Measurements from ENCODE around the gene NEXN. TPM values are rescaled to one million over a fixed set of nuclear protein-coding genes. Genes with fewer than 3 reads are reported as not detected.
"Not testable (repeated sequence)": the region's sequence is repeated elsewhere in the genome, so short reads cannot be mapped to it uniquely, and the experiment has no call there.

NEXN gene
- total RNA-seq, 2 experiments from 2014 or later: 1.7 to 1.9 TPM

DNA sequence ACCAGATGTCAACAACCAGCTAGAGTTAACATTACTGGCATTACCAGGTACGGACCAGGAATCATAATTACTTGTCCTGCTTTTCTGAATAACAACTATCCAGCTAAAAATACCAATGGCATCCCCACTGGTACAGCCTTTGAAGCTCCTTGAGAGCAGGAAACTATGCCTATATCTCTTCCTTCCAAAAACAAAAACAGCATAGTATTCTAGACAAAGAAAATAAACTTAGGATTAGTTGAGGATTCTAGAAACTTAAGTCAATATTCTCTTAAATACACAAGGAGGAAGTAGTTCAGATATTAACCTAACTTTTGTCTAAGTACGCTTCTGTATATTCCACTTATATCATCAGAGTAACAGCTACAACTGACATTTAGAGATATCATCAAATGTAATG, 87.5 kb downstream of the NEXN start:
- Mint-ChIP-seq H3K9me3 (no peaks in the 10 kb centered on the region), H3K4me1 (ENCODE audit: low read depth) (peaks cover 50% of the 10 kb centered on the region), H3K4me3 (no peak overlapping the region), H3K36me3 (ENCODE audit: low read depth) (peaks cover 30% of the 10 kb centered on the region), H3K27me3 (ENCODE audit: low read depth) (no peaks in the 10 kb centered on the region), H3K27ac (peak overlapping the region; percentile 85)
- intact Hi-C loops (cut with micrococcal nuclease): loop anchor here (1.0 to 5.0 kb wide), 6 partner anchors 10 to 1689 kb away; partner anchors contain the start of genes AK5 and IFI44
- CTCF ChIA-PET: interaction anchor here (0.5 to 2.0 kb wide), 9 partner anchors 11 to 169 kb away, joined by 3 to 13 read pairs (median 4); partner anchors contain the start of gene DNAJB4
- no peak for DNase-seq

DNA sequence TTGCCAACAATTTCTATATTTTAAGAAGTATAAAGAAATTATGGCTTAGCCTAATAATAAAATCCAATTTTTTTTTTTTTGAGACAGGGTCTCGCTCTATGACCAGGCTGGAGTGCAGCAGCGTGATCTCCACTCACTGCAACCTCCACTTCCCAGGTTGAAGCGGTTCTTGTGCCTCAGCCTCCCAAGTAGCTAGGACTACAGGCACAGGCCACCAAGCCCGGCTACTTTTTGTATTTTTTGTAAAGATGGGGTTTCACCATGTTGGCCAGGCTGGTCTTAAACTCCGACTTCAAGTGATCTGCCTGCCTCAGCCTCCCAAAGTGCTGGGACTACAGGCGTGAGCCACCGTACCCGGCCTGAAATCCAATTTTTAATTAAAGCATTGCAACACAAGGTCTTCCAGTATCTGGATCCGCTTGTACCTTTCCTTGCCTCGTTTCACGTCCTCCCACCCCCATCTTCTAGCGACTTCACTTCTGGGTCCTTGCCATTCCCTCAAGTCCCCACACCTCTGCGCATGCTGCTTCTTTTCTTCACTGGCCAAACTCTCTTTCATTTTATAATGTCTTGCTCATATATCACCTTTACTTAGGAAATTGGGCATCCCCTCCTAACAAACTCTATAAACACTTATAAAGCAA, 88.1 kb downstream of the NEXN start:
- Mint-ChIP-seq H3K4me1 (ENCODE audit: low read depth) (peaks cover 50% of the 10 kb centered on the region), H3K27ac (no peak overlapping the region), H3K36me3 (ENCODE audit: low read depth) (peaks cover 28% of the 10 kb centered on the region), H3K9me3 (no peaks in the 10 kb centered on the region), H3K4me3 (no peak overlapping the region), H3K27me3 (ENCODE audit: low read depth) (no peaks in the 10 kb centered on the region)
- intact Hi-C loops (cut with micrococcal nuclease): loop anchor here (5.0 kb wide), 4 partner anchors 539 to 1689 kb away; partner anchors contain the start of genes AK5 and IFI44
- CTCF ChIA-PET: interaction anchor here (0.7 to 2.0 kb wide), 6 partner anchors 11 to 168 kb away, joined by 4 to 13 read pairs (median 6); partner anchors contain the start of gene DNAJB4
- DNase-seq: peak; percentile 11

DNA sequence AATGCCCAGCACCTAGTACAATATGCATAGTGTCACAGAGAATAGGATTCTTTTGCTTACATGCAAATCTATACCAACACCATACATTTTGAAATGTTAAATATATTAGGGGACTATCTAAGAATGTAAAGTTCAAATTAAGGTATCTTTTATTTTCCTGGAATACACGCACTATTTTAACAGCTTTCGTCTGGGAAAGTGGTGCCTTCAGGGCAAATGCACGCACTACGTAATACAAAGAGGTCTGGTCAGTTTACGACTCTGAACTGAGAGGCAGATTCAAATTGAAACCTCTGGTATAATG, 89.5 kb downstream of the NEXN start:
- Mint-ChIP-seq H3K4me1 (ENCODE audit: low read depth) (peaks cover 43% of the 10 kb centered on the region), H3K9me3 (no peaks in the 10 kb centered on the region), H3K27ac (no peak overlapping the region), H3K4me3 (no peak overlapping the region), H3K36me3 (ENCODE audit: low read depth) (peaks cover 22% of the 10 kb centered on the region), H3K27me3 (ENCODE audit: low read depth) (no peaks in the 10 kb centered on the region)
- intact Hi-C loops (cut with micrococcal nuclease): loop anchor here (1.0 to 5.0 kb wide), 11 partner anchors 27 to 1691 kb away; partner anchors contain the start of genes AK5, IFI44 and PIGK
- CTCF ChIA-PET: interaction anchor here (1.1 to 1.7 kb wide), 3 partner anchors 28 to 137 kb away, joined by 3 to 7 read pairs (median 5); no protein-coding TSS in a partner anchor
- no peak for DNase-seq

DNA sequence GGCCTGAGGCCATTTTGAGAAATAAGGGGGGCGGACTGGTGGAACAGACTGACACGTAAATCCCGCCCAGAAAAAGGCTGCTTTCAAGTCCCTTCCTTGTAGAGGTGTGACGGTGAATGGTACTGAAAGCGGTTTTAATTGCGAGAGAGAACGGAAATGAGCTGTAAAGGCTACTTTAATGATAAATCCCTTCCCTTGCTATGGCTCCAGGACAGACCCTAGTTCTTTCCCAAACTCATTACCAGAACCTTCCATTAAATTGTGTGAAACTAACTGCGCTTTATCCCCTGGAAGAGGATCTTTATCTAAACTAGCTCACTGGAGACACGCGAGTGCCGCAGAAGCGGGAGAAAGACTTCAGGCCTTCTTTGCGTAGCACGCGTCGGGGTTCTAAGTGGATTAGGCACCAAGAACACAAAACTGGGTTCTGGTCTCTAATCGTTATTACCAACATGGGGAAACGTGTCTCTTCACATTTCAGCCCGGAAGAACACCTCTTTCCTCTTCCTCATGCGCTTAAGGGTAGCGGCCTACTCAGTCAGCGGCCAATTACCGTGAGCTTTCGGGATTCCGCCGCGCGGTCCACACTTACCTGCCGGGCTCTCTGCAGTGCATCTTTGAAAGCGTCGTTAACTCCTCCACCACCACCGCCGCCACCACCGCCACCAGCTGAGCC, 90.0 kb downstream of the NEXN start:
- H3K4me1 Mint-ChIP-seq (ENCODE audit: low read depth): peaks cover 45% of the 10 kb centered on the region
- H3K4me3 Mint-ChIP-seq: no peak overlapping the region
- no peak overlapping the region for H3K27ac Mint-ChIP-seq
- H3K27me3 Mint-ChIP-seq (ENCODE audit: low read depth): no peaks in the 10 kb centered on the region
- no peaks in the 10 kb centered on the region for H3K9me3 Mint-ChIP-seq
- H3K36me3 Mint-ChIP-seq (ENCODE audit: low read depth): peaks cover 21% of the 10 kb centered on the region
- peak; percentile 89 for DNase-seq
- intact Hi-C loops (cut with micrococcal nuclease): loop anchor here (1.0 to 5.0 kb wide), 11 partner anchors 27 to 1691 kb away; partner anchors contain the start of genes AK5, IFI44 and PIGK
- CTCF ChIA-PET: interaction anchor here (0.9 to 1.7 kb wide), 4 partner anchors 28 to 295 kb away, joined by 3 to 7 read pairs (median 4); partner anchors contain the start of gene ZZZ3

DNA sequence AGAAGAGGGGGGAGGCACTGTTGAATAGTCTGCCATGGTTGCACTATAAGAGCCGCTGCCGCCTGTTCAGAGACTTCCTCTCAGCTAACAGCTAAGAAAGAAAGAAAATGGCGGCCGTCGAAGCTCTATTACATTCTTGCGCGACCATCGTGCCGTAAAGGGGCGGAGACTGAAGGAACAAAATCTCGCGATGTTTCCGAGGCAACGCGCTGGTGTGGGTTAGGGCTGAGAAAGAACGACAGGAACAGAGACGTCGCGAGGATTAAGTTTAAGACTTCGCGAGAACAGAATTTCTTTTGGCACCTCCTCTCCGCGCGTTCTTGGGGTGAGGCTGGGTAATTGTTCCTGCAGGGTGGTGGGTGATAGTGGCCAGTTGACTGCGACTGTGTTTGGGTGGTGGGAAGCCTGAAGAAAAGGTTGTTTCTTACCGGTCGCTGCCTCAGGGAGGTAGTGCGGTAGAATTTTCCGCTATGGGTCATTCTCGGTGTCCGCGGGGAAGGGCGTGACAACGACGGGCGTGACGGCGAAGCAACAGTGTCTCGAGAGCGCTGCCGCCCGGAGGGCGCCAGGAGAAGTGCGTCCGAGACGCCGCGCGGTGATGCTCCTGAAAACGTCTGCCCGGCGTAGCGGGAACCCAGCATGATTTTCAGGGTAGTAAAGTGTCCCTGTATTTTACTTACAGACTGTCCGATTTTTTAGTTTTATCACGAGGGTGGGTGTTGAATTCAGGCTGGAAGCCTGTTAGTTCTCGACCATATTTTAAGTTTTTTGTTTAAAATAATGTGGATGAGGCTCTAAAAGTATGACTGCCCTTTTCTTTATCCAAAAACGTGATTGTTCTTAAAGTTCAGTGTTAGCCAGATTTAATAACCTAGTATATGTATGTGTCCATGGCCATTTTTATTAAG, 90.8 kb downstream of the NEXN start, which contains the start of gene FUBP1:
TSS of gene FUBP1 (minus strand) at position 104 of the 908 bp plus-strand sequence. CDS start at position 36, 68 bp downstream.
- peaks cover 21% of the 10 kb centered on the region for H3K36me3 Mint-ChIP-seq (ENCODE audit: low read depth)
- intact Hi-C loops (cut with micrococcal nuclease): loop anchor here (1.0 to 5.0 kb wide), 17 partner anchors 25 to 1692 kb away; partner anchors contain the start of genes AK5, DNAJB4, IFI44 and IFI44L
- peaks cover 47% of the 10 kb centered on the region for H3K4me1 Mint-ChIP-seq (ENCODE audit: low read depth)
- DNase-seq: peak; percentile 99
- CTCF ChIA-PET: interaction anchor here (0.9 to 2.4 kb wide), 4 partner anchors 27 to 296 kb away, joined by 4 to 9 read pairs (median 6); partner anchors contain the start of gene ZZZ3
- no peak within 1 kb of the TSS for H3K27ac Mint-ChIP-seq
- H3K9me3 Mint-ChIP-seq: no peaks in the 10 kb centered on the region
- H3K27me3 Mint-ChIP-seq (ENCODE audit: low read depth): no peaks in the 10 kb centered on the region
- H3K4me3 Mint-ChIP-seq: no peak within 1 kb of the TSS

DNA sequence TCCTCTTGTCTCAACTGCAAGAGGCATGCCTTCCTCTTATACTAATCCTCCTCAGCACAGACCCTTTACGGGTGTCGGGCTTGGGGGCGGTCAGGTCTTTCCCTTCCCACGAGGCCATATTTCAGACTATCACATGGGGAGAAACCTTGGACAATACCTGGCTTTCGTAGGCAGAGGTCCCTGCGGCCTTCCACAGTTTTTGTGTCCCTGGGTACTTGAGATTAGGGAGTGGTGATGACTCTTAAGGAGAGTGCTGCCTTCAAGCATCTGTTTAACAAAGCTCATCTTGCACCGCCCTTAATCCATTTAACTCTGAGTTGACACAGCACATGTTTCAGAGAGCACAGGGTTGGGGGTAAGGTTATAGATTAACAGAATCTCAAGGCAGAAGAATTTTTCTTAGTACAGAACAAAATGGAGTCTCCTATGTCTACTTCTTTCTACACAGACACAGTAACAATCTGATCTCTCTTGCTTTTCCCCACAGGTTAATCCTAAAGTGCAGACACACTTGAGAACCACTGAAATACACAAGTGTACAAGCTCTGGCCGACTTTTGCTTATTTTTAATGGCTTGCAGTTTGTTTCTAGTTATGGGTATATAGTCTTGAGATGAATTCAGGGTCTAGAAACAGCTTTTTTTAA, 95.0 kb downstream of the NEXN start:
- H3K4me3 Mint-ChIP-seq; CTCF ChIA-PET; H3K27ac Mint-ChIP-seq; H3K36me3 Mint-ChIP-seq (ENCODE audit: low read depth); intact Hi-C loops (cut with micrococcal nuclease); H3K9me3 Mint-ChIP-seq; DNase-seq; H3K27me3 Mint-ChIP-seq (ENCODE audit: low read depth): not testable (repeated sequence)
- peaks cover 52% of the 10 kb centered on the region for H3K4me1 Mint-ChIP-seq (ENCODE audit: low read depth)

DNA sequence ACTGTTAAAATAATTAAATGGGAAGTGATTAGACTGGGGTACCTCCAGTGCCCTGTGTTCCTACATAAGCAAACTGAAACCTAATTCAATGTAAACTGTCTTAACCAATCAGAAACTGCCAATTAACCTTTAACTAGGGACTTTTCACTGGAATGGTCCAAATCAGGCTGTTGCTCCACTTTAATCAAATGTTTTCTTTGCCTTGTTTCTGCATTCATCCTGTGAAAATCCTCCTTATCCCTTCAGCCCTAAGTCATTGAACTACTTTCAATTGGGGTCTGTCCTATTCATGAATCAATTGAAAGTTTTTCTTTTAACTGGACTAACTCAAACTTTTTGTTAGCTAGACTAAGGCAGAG, 95.6 kb downstream of the NEXN start:
- Mint-ChIP-seq H3K9me3 (no peaks in the 10 kb centered on the region), H3K27me3 (ENCODE audit: low read depth) (no peaks in the 10 kb centered on the region), H3K4me1 (ENCODE audit: low read depth) (peaks cover 53% of the 10 kb centered on the region), H3K27ac (no peak overlapping the region), H3K36me3 (ENCODE audit: low read depth) (peaks cover 9% of the 10 kb centered on the region), H3K4me3 (no peak overlapping the region)
- intact Hi-C loops (cut with micrococcal nuclease): no loop called here
- no peak for DNase-seq
- CTCF ChIA-PET: no interaction called here

DNA sequence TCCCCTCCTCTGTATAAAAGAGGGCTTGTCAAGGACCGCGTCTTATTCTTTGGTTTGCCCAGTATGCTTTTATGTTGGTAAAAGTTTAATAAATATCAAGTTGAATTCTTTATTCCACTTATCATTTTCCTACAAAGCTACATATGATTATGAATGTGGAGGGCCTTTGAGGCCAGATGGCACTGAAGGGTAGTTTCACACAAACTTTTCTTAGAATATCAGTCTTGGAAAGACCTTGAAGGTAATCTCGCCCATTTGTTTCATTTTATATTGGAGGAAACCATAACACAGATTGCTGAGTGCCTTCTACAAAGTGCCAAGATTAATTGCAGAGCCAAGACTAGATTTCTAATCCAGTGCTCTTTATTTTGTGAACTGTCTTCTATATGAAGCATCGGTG, 96.2 kb downstream of the NEXN start:
- Mint-ChIP-seq H3K27me3 (ENCODE audit: low read depth) (no peaks in the 10 kb centered on the region), H3K4me1 (ENCODE audit: low read depth) (peaks cover 55% of the 10 kb centered on the region), H3K27ac (no peak overlapping the region), H3K9me3 (no peaks in the 10 kb centered on the region), H3K36me3 (ENCODE audit: low read depth) (peaks cover 9% of the 10 kb centered on the region), H3K4me3 (no peak overlapping the region)
- intact Hi-C loops (cut with micrococcal nuclease): no loop called here
- CTCF ChIA-PET: no interaction called here
- no peak for DNase-seq

DNA sequence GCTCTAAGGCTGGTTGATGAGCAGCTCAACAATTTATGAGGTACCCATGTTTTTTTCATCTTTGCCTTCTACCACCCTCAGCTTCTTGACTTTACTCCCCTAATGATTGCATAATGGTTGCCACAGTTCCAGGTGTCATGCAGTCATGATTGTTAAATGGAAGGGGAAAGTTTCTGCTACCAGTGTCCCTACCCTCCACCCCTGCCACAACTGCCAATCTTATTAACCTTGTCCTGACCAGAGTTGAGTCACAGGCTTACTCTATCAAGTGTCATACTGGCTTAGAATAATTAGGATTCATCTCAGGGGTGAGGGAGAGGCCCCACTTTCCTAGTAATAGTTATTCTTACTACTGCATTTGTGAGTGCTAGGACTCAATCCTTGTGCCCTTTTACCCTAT, 98.4 kb downstream of the NEXN start:
- Mint-ChIP-seq H3K4me1 (ENCODE audit: low read depth) (peaks cover 56% of the 10 kb centered on the region), H3K9me3 (no peaks in the 10 kb centered on the region), H3K27ac (no peak overlapping the region), H3K27me3 (ENCODE audit: low read depth) (no peaks in the 10 kb centered on the region), H3K36me3 (ENCODE audit: low read depth) (peaks cover 9% of the 10 kb centered on the region), H3K4me3 (no peak overlapping the region)
- DNase-seq: peak; percentile 46
- CTCF ChIA-PET: no interaction called here
- intact Hi-C loops (cut with micrococcal nuclease): no loop called here

DNA sequence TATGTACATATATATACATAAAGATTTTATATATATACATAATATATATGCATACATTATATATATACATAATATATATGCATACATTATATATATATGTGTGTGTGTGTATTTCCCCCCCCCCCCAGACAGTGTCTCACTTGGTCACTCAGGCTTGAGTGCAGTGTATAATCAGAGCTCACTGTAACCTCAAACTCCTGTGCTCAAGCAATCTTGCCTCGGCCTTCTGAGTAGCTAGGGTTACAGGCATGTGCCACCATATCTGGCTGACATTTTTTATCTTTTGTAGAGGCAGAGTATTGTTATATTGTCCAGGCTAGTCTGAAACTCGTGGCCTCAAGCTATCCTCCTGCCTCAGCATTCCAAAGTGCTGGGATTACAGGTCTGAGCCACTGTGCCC, 99.5 kb downstream of the NEXN start:
- DNase-seq: no peak
- Mint-ChIP-seq H3K27me3 (ENCODE audit: low read depth) (no peaks in the 10 kb centered on the region), H3K9me3 (no peaks in the 10 kb centered on the region), H3K27ac (no peak overlapping the region), H3K4me1 (ENCODE audit: low read depth) (peaks cover 54% of the 10 kb centered on the region), H3K4me3 (no peak overlapping the region), H3K36me3 (ENCODE audit: low read depth) (peaks cover 9% of the 10 kb centered on the region)
- CTCF ChIA-PET: no interaction called here
- intact Hi-C loops (cut with micrococcal nuclease): no loop called here

DNA sequence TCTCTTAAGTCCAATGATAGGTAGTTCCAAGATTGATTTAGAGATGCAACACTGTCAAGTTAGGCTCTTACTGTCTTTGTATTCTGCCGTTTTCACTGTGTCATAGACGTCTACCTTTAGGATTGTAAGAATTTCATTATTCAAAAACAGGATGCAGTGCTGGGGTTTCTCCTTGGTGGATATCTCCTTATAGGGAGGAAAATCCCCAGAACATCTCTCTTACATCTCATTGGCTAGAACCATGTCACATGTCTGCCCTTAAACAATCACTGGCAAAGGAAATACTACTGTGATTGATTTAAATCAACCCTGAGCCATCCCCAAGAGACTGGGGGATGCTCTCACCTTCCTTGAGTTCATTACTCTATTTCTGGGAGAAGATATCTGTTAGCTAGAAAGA, 101.3 kb downstream of the NEXN start:
- Mint-ChIP-seq H3K9me3 (no peaks in the 10 kb centered on the region), H3K36me3 (ENCODE audit: low read depth) (peaks cover 9% of the 10 kb centered on the region), H3K27ac (no peak overlapping the region), H3K4me1 (ENCODE audit: low read depth) (peaks cover 39% of the 10 kb centered on the region), H3K4me3 (no peak overlapping the region), H3K27me3 (ENCODE audit: low read depth) (no peaks in the 10 kb centered on the region)
- CTCF ChIA-PET: no interaction called here
- no peak for DNase-seq
- intact Hi-C loops (cut with micrococcal nuclease): no loop called here

Data from activated naive CD4-positive, alpha-beta T cell treated with anti-CD3 and anti-CD28 coated beads for 36 hours (primary cell).